Measurements from ENCODE around the gene PERM1. TPM values are rescaled to one million over a fixed set of nuclear protein-coding genes. Genes with fewer than 3 reads are reported as not detected.
A peak's percentile ranks its signal among the peaks of the same experiment; 100 is the strongest.

The PERM1 gene
- total RNA-seq, 2 donors from 2014 or later: 0.80 to 3.9 TPM

DNA sequence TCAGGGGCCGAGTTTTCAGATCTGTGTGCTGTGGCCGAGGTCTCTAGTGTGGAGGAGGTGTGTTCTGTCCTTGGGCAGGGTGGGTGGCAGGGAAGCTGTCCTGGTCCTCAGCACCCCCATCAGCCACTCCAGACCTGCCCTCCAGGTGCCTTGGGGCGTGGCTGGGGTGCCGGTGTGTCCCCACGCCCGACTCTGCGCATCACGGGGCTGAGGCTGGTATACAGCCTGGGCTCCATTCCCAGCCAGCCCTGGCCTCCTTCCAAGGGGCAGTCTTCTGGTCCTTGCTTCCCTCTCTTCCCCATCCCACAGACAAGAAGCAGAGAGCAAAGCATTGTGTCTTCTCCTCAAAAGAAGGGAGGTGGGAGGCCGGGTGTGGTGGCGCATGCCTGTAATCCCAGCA is 54.1 kb downstream of the PERM1 start:
- Histone ChIP-seq H3K27me3 (replicated peaks; ENCODE audit: insufficient read depth) (no peaks in the 10 kb centered on the region), H3K9me3 (no peaks in the 10 kb centered on the region), H3K36me3 (no peaks in the 10 kb centered on the region), H3K4me3 (no peak overlapping the region), H3K27ac (no peak overlapping the region), H3K4me1 (replicated peaks) (peaks cover 9% of the 10 kb centered on the region)
- no peak for DNase-seq (ENCODE audit: low spot score)
- TF ChIP-seq POLR2AphosphoS5 (IDR thresholded peaks at IDR 0.05): no peak
- TF ChIP-seq, protein P1, sequence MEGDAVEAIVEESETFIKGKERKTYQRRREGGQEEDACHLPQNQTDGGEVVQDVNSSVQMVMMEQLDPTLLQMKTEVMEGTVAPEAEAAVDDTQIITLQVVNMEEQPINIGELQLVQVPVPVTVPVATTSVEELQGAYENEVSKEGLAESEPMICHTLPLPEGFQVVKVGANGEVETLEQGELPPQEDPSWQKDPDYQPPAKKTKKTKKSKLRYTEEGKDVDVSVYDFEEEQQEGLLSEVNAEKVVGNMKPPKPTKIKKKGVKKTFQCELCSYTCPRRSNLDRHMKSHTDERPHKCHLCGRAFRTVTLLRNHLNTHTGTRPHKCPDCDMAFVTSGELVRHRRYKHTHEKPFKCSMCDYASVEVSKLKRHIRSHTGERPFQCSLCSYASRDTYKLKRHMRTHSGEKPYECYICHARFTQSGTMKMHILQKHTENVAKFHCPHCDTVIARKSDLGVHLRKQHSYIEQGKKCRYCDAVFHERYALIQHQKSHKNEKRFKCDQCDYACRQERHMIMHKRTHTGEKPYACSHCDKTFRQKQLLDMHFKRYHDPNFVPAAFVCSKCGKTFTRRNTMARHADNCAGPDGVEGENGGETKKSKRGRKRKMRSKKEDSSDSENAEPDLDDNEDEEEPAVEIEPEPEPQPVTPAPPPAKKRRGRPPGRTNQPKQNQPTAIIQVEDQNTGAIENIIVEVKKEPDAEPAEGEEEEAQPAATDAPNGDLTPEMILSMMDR (IDR thresholded peaks at IDR 0.05): no peak
- no peak for TF ChIP-seq POLR2A (IDR thresholded peaks at IDR 0.05)
- intact Hi-C loops (cut with DNase I): no loop called here
- 56% methylated on average over 10 of the region's 10 CpGs for WGBS

DNA sequence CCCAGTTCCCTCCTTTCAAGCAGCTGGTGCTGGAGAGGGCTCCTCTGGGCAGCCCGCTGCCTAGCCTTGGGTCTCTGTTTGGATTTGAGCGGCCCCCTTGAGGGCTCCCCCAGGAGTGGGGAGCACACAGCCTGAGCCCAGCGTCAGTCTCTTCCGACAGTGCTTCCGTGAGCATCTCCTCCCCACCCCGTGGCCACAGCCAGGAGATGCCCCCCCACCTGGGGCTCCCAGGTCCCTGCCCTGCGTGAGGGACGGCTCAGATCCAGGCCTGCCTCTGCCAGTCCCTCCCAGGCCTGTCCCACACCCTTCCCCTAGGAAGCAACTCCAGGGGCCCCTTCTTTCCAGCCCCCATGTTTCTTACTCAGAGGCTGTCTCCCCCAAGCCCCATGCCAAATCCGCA is 54.7 kb downstream of the PERM1 start:
- Histone ChIP-seq H3K9me3 (no peaks in the 10 kb centered on the region), H3K27ac (no peak overlapping the region), H3K4me3 (no peak overlapping the region), H3K36me3 (no peaks in the 10 kb centered on the region), H3K27me3 (replicated peaks; ENCODE audit: insufficient read depth) (no peaks in the 10 kb centered on the region), H3K4me1 (replicated peaks) (peaks cover 6% of the 10 kb centered on the region)
- 52% methylated on average over 7 of the region's 9 CpGs for WGBS
- intact Hi-C loops (cut with DNase I): no loop called here
- TF ChIP-seq, protein P1 (IDR thresholded peaks at IDR 0.05): no peak
- DNase-seq (ENCODE audit: low spot score): no peak

DNA sequence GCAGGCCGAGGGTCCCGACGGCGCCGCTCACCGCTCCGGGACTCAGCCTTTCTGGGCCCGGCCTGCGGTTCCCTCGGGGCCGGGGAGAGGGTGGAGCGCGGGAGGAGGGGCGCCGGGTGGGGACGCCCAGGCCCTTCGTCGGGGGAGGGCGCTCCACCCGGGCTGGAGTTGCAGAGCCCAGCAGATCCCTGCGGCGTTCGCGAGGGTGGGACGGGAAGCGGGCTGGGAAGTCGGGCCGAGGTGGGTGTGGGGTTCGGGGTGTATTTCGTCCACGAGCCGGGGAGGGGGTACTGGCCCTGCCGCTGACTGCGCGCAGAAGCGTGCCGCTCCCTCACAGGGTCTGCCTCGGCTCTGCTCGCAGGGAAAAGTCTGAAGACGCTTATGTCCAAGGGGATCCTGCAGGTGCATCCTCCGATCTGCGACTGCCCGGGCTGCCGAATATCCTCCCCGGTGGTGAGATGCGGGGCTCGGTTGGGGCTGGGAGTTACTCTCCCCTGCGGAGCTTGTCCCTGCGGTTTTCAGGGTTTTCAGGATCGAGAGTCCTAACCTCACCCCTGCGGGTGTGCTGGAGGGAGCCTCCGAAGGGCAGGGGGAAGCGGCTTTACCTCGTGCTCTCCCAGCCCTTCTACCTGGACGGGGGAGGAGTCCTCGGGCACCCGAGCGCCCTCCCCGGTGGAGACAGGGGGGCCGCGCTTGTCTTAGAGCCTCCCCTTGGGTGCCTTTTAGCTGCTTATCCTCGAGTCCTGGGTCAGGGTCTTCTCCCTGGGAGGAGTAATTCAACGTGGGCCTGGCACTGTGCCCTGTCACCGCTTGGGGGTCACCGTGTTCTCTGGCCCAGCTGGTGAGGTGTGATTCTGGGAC is 56.1 kb downstream of the PERM1 start:
- Histone ChIP-seq H3K27me3 (replicated peaks; ENCODE audit: insufficient read depth) (no peaks in the 10 kb centered on the region), H3K27ac (no peak overlapping the region), H3K36me3 (no peaks in the 10 kb centered on the region), H3K4me1 (replicated peaks) (peaks cover 12% of the 10 kb centered on the region), H3K9me3 (no peaks in the 10 kb centered on the region), H3K4me3 (peak overlapping the region in 1 of 2 donors; percentile 53)
- TF ChIP-seq POLR2AphosphoS5 (IDR thresholded peaks at IDR 0.05) (no peak), POLR2A (IDR thresholded peaks at IDR 0.05) (no peak)
- TF ChIP-seq, protein P1 (IDR thresholded peaks at IDR 0.05): no peak
- DNase-seq (ENCODE audit: low spot score): no peak
- 6% methylated on average over 65 of the region's 65 CpGs for WGBS
- intact Hi-C loops (cut with DNase I): no loop called here

Small RNA genes within 50 kb of the gene (small RNA-seq; reads per million reads assigned to genes)
- gene AL645608.3: 0 reads per million in 2 donors

Other genes starting within 250 kb of the PERM1 start
- 10 to 100 TPM in 1 of 2 donors, 1 to 10 TPM in 1; 4.5 to 61.6 TPM for gene SAMD11, start 58.2 kb downstream of the PERM1 start, total RNA-seq
- gene NOC2L, start 22.8 kb downstream of the PERM1 start, total RNA-seq: 10 to 100 TPM; 43.2 to 65.5 TPM
- gene KLHL17, start 21.5 kb downstream of the PERM1 start, total RNA-seq: 10 to 100 TPM; 10.9 to 24.5 TPM
- gene PLEKHN1, start 15.6 kb downstream of the PERM1 start, total RNA-seq: 1 to 10 TPM; 1.4 to 6.4 TPM
- gene HES4, start 18.0 kb upstream of the PERM1 start, total RNA-seq: 10 to 100 TPM; 45.8 to 82.6 TPM
- gene ISG15, start 31.4 kb upstream of the PERM1 start, total RNA-seq: 10 to 100 TPM; 22.3 to 27.2 TPM
- 10 to 100 TPM; 87.7 to 92.4 TPM for gene AGRN, start 38.0 kb upstream of the PERM1 start, total RNA-seq
- 1 to 10 TPM; 1.4 to 1.8 TPM for gene RNF223, start 92.2 kb upstream of the PERM1 start, total RNA-seq
- gene C1orf159, start 134.0 kb upstream of the PERM1 start, total RNA-seq: 10 to 100 TPM; 20.0 to 26.4 TPM
- gene TTLL10, start 191.8 kb upstream of the PERM1 start, total RNA-seq: 1 to 10 TPM in 1 of 2 donors, under 1 TPM in 1; 0.77 to 7.3 TPM
- gene TNFRSF18, start 224.5 kb upstream of the PERM1 start, total RNA-seq: 1 to 10 TPM; 3.1 to 3.5 TPM
- 1 to 10 TPM in 1 of 2 donors, under 1 TPM in 1; 0.50 to 3.0 TPM for gene TNFRSF4, start 232.1 kb upstream of the PERM1 start, total RNA-seq
- 100 to 1,000 TPM; 177 to 185 TPM for gene SDF4, start 249.9 kb upstream of the PERM1 start, total RNA-seq

Data from prostate gland (tissue), 2 donors.